Stomach (tissue), 9 donors: ENCODE data around the gene CCDC12. TPM values are rescaled to one million over a fixed set of nuclear protein-coding genes. Genes with fewer than 3 reads are reported as not detected.

Source experiments
- DNase-seq, 2 donors: peaks; one replicate each; pipeline versions ENCODE4 v3.0.0 to v3.0.0-alpha.2; 2013 to 2019
- H3K27ac ChIP-seq, 5 donors: fragments of 200-600 bp in 4 of 5; sonication (generic) in 4 of 5; one replicate each; pipeline ENCODE4 v1.5.1; 2013 to 2019; ENCODE audit warnings: mild to moderate bottlenecking in 1 of 5, moderate library complexity in 1 of 5
- H3K27me3 ChIP-seq, 3 donors: fragments of 200-600 bp; sonication (generic); one replicate each; pipeline ENCODE4 v1.5.1; 2017 to 2019; ENCODE audit warnings: mixed run types in 1 of 3
- H3K36me3 ChIP-seq, 4 donors: fragments of 200-600 bp; sonication (generic); 1 replicate in 3 of 4; 2 replicates in 1 of 4; pipeline ENCODE4 v1.5.1; 2016 to 2019
- H3K4me1 ChIP-seq, 4 donors: fragments of 200-600 bp; sonication (generic); one replicate each; pipeline ENCODE4 v1.5.1; 2016 to 2019
- H3K4me3 ChIP-seq, 4 donors: fragments of 200-600 bp; sonication (generic) in 3 of 4; one replicate each; pipeline ENCODE4 v1.5.1; 2016 to 2019; ENCODE audit warnings: mild to moderate bottlenecking in 1 of 4
- H3K9me3 ChIP-seq, 4 donors: fragments of 200-600 bp; sonication (generic); one replicate each; pipeline ENCODE4 v1.5.1; 2016 to 2019
- EP300 ChIP-seq: sonication (generic); formaldehyde crosslinking; IDR thresholded peaks from one replicate; pipeline ENCODE4 v1.6.1; 2017; ENCODE audit warnings: antibody characterized with exemption
- POLR2A ChIP-seq, 4 donors: fragments of 450-650 bp; IDR thresholded peaks; one replicate each; pipeline ENCODE4 v1.6.1; 2016; ENCODE audit warnings: antibody characterized with exemption in 4 of 4, control low read depth in 2 of 4, mild to moderate bottlenecking in 1 of 4, moderate library complexity in 1 of 4
- POLR2AphosphoS5 ChIP-seq, 3 donors: sonication (generic); formaldehyde crosslinking; IDR thresholded peaks; one replicate each; pipeline ENCODE4 v1.6.1; 2016; ENCODE audit warnings: antibody characterized with exemption in 3 of 3
- WGBS, 5 donors: extraction: QIAGEN DNeasy Blood & Tissue Kit in 3 of 5; methylation state at CpG; one replicate each; pipeline versions ENCODE4 v1.1.5 to v1.1.7; 2013 to 2018; 5-methylcytosine and 5-hydroxymethylcytosine counted together
- intact Hi-C: fragments of 100-400 bp; cut with DNase I; formaldehyde crosslinking; loops from one replicate; pipeline ENCODE4 v1.15.1; 2023; ENCODE audit warnings: low total_unique reads
- polyA plus RNA-seq, 3 donors: library from polyadenylated mRNA; stranded (reverse); fragments of 200-250 nt; gene quantifications; one replicate each; pipeline ENCODE4 v1.2.3, GENCODE V29; 2013
- total RNA-seq, 5 donors: library from RNA; depleted of rRNA; stranded (reverse); fragments of >200 nt; gene quantifications; one replicate each; pipeline versions ENCODE4 v1.1.0 to v1.2.3, GENCODE V29; 2014 to 2016
- TF ChIP-seq, protein P1 (sequence below), 7 experiments: fragments of 450-650 bp in 4 of 7; fragments of 200-600 bp in 3 of 7; sonication (generic) in 3 of 7; IDR thresholded peaks; one replicate each; pipeline ENCODE4 v1.5.1; 2016 to 2019; ENCODE audit warnings: antibody characterized with exemption in 7 of 7, control low read depth in 2 of 7, mild to moderate bottlenecking in 1 of 7
- donor health status: healthy with polysubstance abuse.
- donor health status: Bipolar disorder and iron deficiency.
- donor health status: healthy.

Gene CCDC12
- total and polyA plus RNA-seq, 8 donors = 2.9 to 88.7 (median 47.1) TPM

GRCh38 chr3:46962990-46963389, 13.6 kb downstream of the CCDC12 start:
- TF ChIP-seq EP300 (no peak), POLR2A (IDR thresholded peaks at IDR 0.05) (no peak), POLR2AphosphoS5 (IDR thresholded peaks at IDR 0.05) (no peak)
- TF ChIP-seq, protein P1, sequence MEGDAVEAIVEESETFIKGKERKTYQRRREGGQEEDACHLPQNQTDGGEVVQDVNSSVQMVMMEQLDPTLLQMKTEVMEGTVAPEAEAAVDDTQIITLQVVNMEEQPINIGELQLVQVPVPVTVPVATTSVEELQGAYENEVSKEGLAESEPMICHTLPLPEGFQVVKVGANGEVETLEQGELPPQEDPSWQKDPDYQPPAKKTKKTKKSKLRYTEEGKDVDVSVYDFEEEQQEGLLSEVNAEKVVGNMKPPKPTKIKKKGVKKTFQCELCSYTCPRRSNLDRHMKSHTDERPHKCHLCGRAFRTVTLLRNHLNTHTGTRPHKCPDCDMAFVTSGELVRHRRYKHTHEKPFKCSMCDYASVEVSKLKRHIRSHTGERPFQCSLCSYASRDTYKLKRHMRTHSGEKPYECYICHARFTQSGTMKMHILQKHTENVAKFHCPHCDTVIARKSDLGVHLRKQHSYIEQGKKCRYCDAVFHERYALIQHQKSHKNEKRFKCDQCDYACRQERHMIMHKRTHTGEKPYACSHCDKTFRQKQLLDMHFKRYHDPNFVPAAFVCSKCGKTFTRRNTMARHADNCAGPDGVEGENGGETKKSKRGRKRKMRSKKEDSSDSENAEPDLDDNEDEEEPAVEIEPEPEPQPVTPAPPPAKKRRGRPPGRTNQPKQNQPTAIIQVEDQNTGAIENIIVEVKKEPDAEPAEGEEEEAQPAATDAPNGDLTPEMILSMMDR (IDR thresholded peaks at IDR 0.05) = no peak
- H3K9me3 ChIP-seq = no peaks in the 10 kb centered on the region
- intact Hi-C loops = no loop called here
- WGBS, 5 donors = 71 to 86% (median 75%) methylated on average over 1 of the region's 1 CpG
- DNase-seq = no peak
- no peaks in the 10 kb centered on the region for H3K27me3 ChIP-seq
- peaks cover 0 to 13% (median 4%) of the 10 kb centered on the region in 4 donors for H3K36me3 ChIP-seq
- H3K4me3 ChIP-seq = no peak overlapping the region
- peak overlapping the region in 1 of 5 donors; percentile 1 for H3K27ac ChIP-seq
- H3K4me1 ChIP-seq = peaks cover 61 to 78% (median 72%) of the 10 kb centered on the region in 4 donors

DNA sequence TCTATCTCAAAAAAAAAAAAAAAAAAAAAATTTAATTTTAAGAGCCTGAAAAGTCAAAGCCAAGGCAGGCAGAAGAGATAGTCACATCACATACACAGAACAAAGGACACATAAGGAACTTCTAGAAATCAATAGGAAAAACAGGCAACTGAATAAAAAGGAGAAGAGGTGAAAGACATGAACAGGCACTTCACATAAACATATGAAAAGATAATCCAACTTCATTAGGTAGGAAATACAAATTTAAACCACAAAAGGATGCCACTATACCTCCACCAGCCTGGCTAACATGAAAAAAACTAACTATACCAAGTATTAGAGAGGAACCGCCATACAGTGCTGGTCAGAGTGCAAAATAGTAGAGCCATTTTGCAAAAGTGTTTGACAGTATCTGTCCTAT, 14.1 kb downstream of the CCDC12 start:
- no peaks in the 10 kb centered on the region for H3K9me3 ChIP-seq
- intact Hi-C loops = no loop called here
- DNase-seq = no peak
- no peak overlapping the region for H3K27ac ChIP-seq
- H3K4me3 ChIP-seq = no peak overlapping the region
- no peaks in the 10 kb centered on the region for H3K27me3 ChIP-seq
- WGBS, 5 donors = 94 to 100% (median 100%) methylated on average over 1 of the region's 1 CpG
- peaks cover 62 to 75% (median 71%) of the 10 kb centered on the region in 4 donors for H3K4me1 ChIP-seq
- H3K36me3 ChIP-seq = peaks cover 0 to 13% (median 4%) of the 10 kb centered on the region in 4 donors
- TF ChIP-seq POLR2A (IDR thresholded peaks at IDR 0.05) (no peak), POLR2AphosphoS5 (IDR thresholded peaks at IDR 0.05) (no peak), EP300 (no peak)
- TF ChIP-seq, protein P1 (IDR thresholded peaks at IDR 0.05) = no peak

DNA sequence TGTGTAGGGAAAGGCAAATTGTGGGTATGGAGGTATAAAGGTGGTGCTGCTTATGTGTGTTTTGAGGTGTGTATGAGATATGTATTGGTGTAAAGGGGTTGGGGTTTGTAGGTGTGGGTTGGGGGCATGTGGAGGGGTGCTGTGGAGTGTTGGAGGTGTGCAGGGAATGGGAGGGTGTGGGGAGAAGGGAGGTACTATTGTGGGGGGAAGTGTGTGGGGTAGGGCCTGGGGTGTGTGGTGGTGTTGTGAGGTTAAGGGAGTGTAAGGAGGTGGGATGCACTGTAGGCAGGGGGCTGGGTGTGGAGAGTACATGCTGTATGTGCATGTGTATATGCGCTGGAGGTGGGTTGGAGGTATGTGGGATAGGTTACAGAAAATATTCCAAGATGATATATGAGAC, 15.7 kb downstream of the CCDC12 start:
- peaks cover 60 to 75% (median 71%) of the 10 kb centered on the region in 4 donors for H3K4me1 ChIP-seq

DNA sequence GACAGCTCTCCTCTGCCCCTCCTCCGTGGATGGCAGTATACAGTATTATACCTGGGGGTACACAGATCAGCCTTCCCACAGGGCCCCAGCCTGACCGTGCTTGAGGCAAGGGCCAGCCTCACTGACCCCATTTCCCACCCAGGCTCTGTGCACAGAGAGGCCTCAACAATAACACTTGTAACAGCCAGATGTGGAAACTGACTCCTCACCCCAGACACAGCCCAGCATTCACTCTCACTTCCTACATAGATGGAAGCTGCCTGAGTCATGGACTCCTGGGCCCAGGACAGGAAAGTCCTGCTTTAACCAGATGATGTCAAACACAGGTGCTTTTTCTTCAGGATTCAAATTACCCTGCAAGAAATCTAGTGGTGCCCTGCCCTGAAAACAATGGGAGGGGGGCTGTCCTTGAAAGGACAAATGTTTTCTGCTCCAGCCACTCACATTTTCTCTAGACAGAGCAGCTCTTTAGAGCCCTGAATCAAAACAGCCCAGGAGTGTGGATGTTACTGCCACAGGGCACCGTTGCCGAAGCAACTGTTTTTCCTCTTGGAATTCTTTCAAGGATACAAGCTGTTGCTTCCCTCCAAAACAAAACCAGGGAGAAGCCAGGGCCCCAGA, 16.4 kb downstream of the CCDC12 start:
- DNase-seq = peak in 1 of 2 donors; percentile 81
- peaks cover 60 to 75% (median 71%) of the 10 kb centered on the region in 4 donors for H3K4me1 ChIP-seq
- H3K27me3 ChIP-seq = no peaks in the 10 kb centered on the region
- H3K27ac ChIP-seq = peak overlapping the region; percentile 15 to 80 (median 63)
- H3K9me3 ChIP-seq = no peaks in the 10 kb centered on the region
- peaks cover 0 to 5% (median 0%) of the 10 kb centered on the region in 4 donors for H3K36me3 ChIP-seq
- intact Hi-C loops = no loop called here
- TF ChIP-seq POLR2AphosphoS5 (IDR thresholded peaks at IDR 0.05) = no peak
- TF ChIP-seq POLR2A (IDR thresholded peaks at IDR 0.05) = no peak
- TF ChIP-seq, protein P1 (IDR thresholded peaks at IDR 0.05) = no peak
- no peak for TF ChIP-seq EP300
- no peak overlapping the region for H3K4me3 ChIP-seq
- 24 to 52% (median 36%) methylated on average over 4 of the region's 4 CpGs for WGBS, 5 donors

More for the DNA sequence above, 15.7 kb downstream of the CCDC12 start:
- intact Hi-C loops = no loop called here
- H3K27ac ChIP-seq = peak overlapping the region; percentile 15 to 80 (median 63)
- peaks cover 0 to 11% (median 3%) of the 10 kb centered on the region in 4 donors for H3K36me3 ChIP-seq
- 87 to 95% (median 93%) methylated on average over 1 of the region's 1 CpG for WGBS, 5 donors
- H3K4me3 ChIP-seq = no peak overlapping the region
- H3K9me3 ChIP-seq = no peaks in the 10 kb centered on the region
- TF ChIP-seq EP300 = no peak
- no peaks in the 10 kb centered on the region for H3K27me3 ChIP-seq
- no peak for DNase-seq

GRCh38 chr3:46959161-46959511, 17.4 kb downstream of the CCDC12 start:
- H3K4me1 ChIP-seq = peaks cover 67 to 80% (median 77%) of the 10 kb centered on the region in 4 donors
- peak overlapping the region in 4 of 5 donors; percentile 57 to 80 (median 68) for H3K27ac ChIP-seq
- 74 to 84% (median 81%) methylated on average over 6 of the region's 6 CpGs for WGBS, 5 donors
- H3K9me3 ChIP-seq = no peaks in the 10 kb centered on the region
- intact Hi-C loops = no loop called here
- peaks cover 0 to 4% (median 0%) of the 10 kb centered on the region in 4 donors for H3K36me3 ChIP-seq
- TF ChIP-seq, protein P1 (IDR thresholded peaks at IDR 0.05) = no peak
- no peak for TF ChIP-seq POLR2AphosphoS5 (IDR thresholded peaks at IDR 0.05)
- no peak for TF ChIP-seq EP300
- no peak for TF ChIP-seq POLR2A (IDR thresholded peaks at IDR 0.05)
- no peak overlapping the region for H3K4me3 ChIP-seq
- no peak for DNase-seq
- no peaks in the 10 kb centered on the region for H3K27me3 ChIP-seq
